ENCODE data around the gene PORCN. TPM values are rescaled to one million over a fixed set of nuclear protein-coding genes. Genes with fewer than 3 reads are reported as not detected.

Gene PORCN
- total RNA-seq, 1 experiment from 2014 or later, result 12.6 TPM

DNA sequence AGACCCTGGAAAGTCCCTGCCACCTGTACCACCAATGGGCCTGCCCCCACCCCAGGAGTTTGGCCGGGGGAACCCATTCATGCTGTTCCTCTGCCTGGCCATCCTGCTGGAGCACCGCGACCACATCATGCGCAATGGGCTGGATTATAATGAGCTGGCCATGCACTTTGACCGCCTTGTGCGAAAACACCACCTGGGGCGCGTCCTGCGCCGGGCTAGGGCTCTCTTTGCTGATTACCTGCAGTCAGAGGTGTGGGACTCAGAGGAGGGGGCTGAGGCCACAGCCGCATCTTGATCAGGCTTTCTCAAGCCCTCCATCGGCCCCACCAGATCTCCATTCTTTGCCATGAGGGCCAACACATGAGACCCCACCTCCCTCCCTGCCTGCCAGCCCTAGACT, 51.9 kb downstream of the PORCN start:
- peaks cover 68 to 75% of the 10 kb centered on the region in 2 experiments for H3K9me3 Mint-ChIP-seq
- H2BK20ac ChIP-seq (ENCODE audit: low read depth, low read length, poor library complexity, severe bottlenecking), result no peak overlapping the region
- H3K9me3 ChIP-seq (ENCODE audit: control insufficient read depth, low read depth, low read length), result peaks cover 33% of the 10 kb centered on the region
- H2BK12ac ChIP-seq (ENCODE audit: insufficient read length, low read depth, low read length), result no peak overlapping the region
- H3T11ph ChIP-seq (ENCODE audit: low read length), result no peak overlapping the region
- H3K4me2 ChIP-seq (ENCODE audit: insufficient read depth, insufficient read length, low read length), result no peak overlapping the region
- H3K18ac ChIP-seq (ENCODE audit: insufficient read length, low read depth, low read length), result no peak overlapping the region
- no peak overlapping the region for H4K5ac ChIP-seq (ENCODE audit: insufficient read length, low read depth, low read length)
- no peaks in the 10 kb centered on the region for H3K79me2 ChIP-seq (ENCODE audit: insufficient read depth, low read length)
- H2AFZ ChIP-seq (ENCODE audit: low read length), result no peak overlapping the region
- no peak overlapping the region for H2BK5ac ChIP-seq (ENCODE audit: insufficient read length, low read length)
- TF ChIP-seq, protein P1, sequence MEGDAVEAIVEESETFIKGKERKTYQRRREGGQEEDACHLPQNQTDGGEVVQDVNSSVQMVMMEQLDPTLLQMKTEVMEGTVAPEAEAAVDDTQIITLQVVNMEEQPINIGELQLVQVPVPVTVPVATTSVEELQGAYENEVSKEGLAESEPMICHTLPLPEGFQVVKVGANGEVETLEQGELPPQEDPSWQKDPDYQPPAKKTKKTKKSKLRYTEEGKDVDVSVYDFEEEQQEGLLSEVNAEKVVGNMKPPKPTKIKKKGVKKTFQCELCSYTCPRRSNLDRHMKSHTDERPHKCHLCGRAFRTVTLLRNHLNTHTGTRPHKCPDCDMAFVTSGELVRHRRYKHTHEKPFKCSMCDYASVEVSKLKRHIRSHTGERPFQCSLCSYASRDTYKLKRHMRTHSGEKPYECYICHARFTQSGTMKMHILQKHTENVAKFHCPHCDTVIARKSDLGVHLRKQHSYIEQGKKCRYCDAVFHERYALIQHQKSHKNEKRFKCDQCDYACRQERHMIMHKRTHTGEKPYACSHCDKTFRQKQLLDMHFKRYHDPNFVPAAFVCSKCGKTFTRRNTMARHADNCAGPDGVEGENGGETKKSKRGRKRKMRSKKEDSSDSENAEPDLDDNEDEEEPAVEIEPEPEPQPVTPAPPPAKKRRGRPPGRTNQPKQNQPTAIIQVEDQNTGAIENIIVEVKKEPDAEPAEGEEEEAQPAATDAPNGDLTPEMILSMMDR (conservative IDR thresholded peaks at IDR 0.05), result no peak
- H4K20me1 ChIP-seq (ENCODE audit: control insufficient read depth, insufficient read depth, insufficient read length), result no peaks in the 10 kb centered on the region
- peaks cover 6 to 49% (median 32%) of the 10 kb centered on the region in 3 experiments; a peak in 6 of 7 replicates for H3K36me3 Mint-ChIP-seq (ENCODE audit: insufficient read depth in 1 of 3, low read depth in 3 of 3)
- no peaks in the 10 kb centered on the region for H3K79me1 ChIP-seq (ENCODE audit: insufficient read depth, low read depth, low read length, poor library complexity, severe bottlenecking)
- H2BK15ac ChIP-seq (ENCODE audit: low read depth, low read length), result no peak overlapping the region
- H4K91ac ChIP-seq (ENCODE audit: insufficient read length, low read depth, low read length), result no peak overlapping the region
- H3K27ac Mint-ChIP-seq, result no peak overlapping the region
- no peak overlapping the region; a peak in 1 of 5 replicates for H3K4me3 Mint-ChIP-seq
- no peaks in the 10 kb centered on the region for H3K4me1 ChIP-seq (ENCODE audit: insufficient read depth, low read length)
- no peak overlapping the region for H4K8ac ChIP-seq (replicated peaks; ENCODE audit: insufficient read length, low read depth, low read length)
- no peak for DNase-seq
- H2AK5ac ChIP-seq (ENCODE audit: insufficient read length, low read length), result no peak overlapping the region
- H3K23ac ChIP-seq (ENCODE audit: insufficient read length, low read depth, low read length), result no peak overlapping the region
- no peak overlapping the region for H2BK120ac ChIP-seq (ENCODE audit: low read depth, low read length, poor library complexity, severe bottlenecking)
- no peaks in the 10 kb centered on the region for H3K27me3 Mint-ChIP-seq (ENCODE audit: low read depth)
- no peak overlapping the region for H3K56ac ChIP-seq (ENCODE audit: insufficient read length, low read depth, low read length)
- H3K23me2 ChIP-seq (ENCODE audit: insufficient read length, low read depth, low read length, poor library complexity, severe bottlenecking), result no peaks in the 10 kb centered on the region
- H3K14ac ChIP-seq (ENCODE audit: insufficient read depth, low read length), result no peak overlapping the region
- no peak overlapping the region for H3K4ac ChIP-seq (ENCODE audit: low read depth, low read length)
- H3K9ac ChIP-seq (ENCODE audit: extremely low read depth, insufficient read length, low read length), result no peak overlapping the region
- no peaks in the 10 kb centered on the region for H3K27me3 ChIP-seq (ENCODE audit: insufficient read depth, low read length)
- no peaks in the 10 kb centered on the region for H3K4me1 Mint-ChIP-seq
- H3K27ac ChIP-seq (ENCODE audit: insufficient read length, low read depth, low read length), result no peak overlapping the region
- no CpG with 5 or more reads among the region's 12 CpGs for WGBS (ENCODE audit: extremely low coverage, insufficient read length, low lambda C conversion rate)

Measured in H9 (cell line).